Transverse colon (tissue), 3 donors: Measurements from ENCODE around the gene SLC39A11.

Experiments used
- CTCF ChIP-seq, 5 experiments: fragments of 200-600 bp in 3 of 5; fragments of 450-650 bp in 2 of 5; sonication (generic) in 3 of 5; IDR thresholded peaks; 1 replicate in 2 of 5; 2 replicates in 3 of 5; pipeline ENCODE4 v1.5.1; 2016 to 2017; ENCODE audit warnings: antibody characterized with exemption in 5 of 5, inconsistent platforms in 3 of 5, mild to moderate bottlenecking in 2 of 5, moderate library complexity in 1 of 5
- EP300 ChIP-seq: sonication (generic); formaldehyde crosslinking; IDR thresholded peaks from one replicate; pipeline ENCODE4 v1.6.1; 2017; ENCODE audit warnings: antibody characterized with exemption, low read depth

- TF ChIP-seq CTCF (IDR thresholded peaks at IDR 0.05), result no peak
- no peak for TF ChIP-seq EP300
These were observed 130.4 kb downstream of the SLC39A11 start for GRCh38 chr17:72962106-72962505.
